Stomach (tissue), 4 donors: ENCODE measurements around the gene ADORA1.

Experiments
- CTCF ChIP-seq, 7 experiments: fragments of 450-650 bp in 4 of 7; fragments of 200-600 bp in 3 of 7; sonication (generic) in 3 of 7; IDR thresholded peaks; one replicate each; pipeline ENCODE4 v1.5.1; 2016 to 2019; ENCODE audit warnings: antibody characterized with exemption in 7 of 7, control low read depth in 2 of 7, mild to moderate bottlenecking in 1 of 7
- POLR2A ChIP-seq, 4 donors: fragments of 450-650 bp; IDR thresholded peaks; one replicate each; pipeline ENCODE4 v1.6.1; 2016; ENCODE audit warnings: antibody characterized with exemption in 4 of 4, control low read depth in 2 of 4, mild to moderate bottlenecking in 1 of 4, moderate library complexity in 1 of 4

- TF ChIP-seq CTCF (IDR thresholded peaks at IDR 0.05) (no peak), POLR2A (IDR thresholded peaks at IDR 0.05) (no peak)
These were observed 75.1 kb downstream of the ADORA1 start for GRCh38 chr1:203202431-203203245.
